Mesenteric fat pad (tissue), 1 donor: ENCODE measurements around the gene POLR3G. TPM values are rescaled to one million over a fixed set of nuclear protein-coding genes. Genes with fewer than 3 reads are reported as not detected.

ENCODE experiments used
- DNase-seq: peaks from one replicate; pipeline ENCODE4 v3.0.0-alpha.2; 2020; ENCODE audit warnings: low spot score
- total RNA-seq: library from RNA; stranded (reverse); fragmentation: NEBNext Ultra II Directional; extraction: Animal tissue kit (Norgen Biotek cat#: 25700); gene quantifications from one replicate; pipeline ENCODE4 v1.2.1, GENCODE V29; 2021
- donor health status: DM: yes; HTN: yes; CAD: no.

POLR3G gene
- total RNA-seq, 1 donor from 2014 or later: 1.7 TPM

- no peak for DNase-seq
Observed at GRCh38 chr5:90550963-90551362, 76.3 kb downstream of the POLR3G start.

DNA sequence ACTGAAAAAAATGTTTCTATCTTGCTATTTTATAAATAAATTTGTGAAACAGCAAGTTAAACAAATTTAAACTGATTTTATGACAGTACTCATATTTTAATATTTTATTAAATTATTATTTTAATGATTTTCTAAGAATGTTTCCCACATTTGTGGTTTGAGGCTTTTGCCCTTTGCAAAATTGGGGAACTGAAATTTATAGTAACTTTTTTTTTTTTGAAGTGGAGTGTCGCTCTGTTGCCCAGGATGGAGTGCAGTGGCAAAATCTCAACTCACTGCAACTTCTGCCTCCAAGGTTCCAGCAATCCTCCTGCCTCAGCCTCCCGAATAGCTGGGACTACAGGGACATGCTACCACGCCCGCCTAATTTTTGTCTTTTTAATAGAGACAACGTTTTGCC is 76.7 kb downstream of the POLR3G start:
- no peak for DNase-seq

- no peak for DNase-seq
Observed at GRCh38 chr5:90553711-90554110, 79.0 kb downstream of the POLR3G start.

DNA sequence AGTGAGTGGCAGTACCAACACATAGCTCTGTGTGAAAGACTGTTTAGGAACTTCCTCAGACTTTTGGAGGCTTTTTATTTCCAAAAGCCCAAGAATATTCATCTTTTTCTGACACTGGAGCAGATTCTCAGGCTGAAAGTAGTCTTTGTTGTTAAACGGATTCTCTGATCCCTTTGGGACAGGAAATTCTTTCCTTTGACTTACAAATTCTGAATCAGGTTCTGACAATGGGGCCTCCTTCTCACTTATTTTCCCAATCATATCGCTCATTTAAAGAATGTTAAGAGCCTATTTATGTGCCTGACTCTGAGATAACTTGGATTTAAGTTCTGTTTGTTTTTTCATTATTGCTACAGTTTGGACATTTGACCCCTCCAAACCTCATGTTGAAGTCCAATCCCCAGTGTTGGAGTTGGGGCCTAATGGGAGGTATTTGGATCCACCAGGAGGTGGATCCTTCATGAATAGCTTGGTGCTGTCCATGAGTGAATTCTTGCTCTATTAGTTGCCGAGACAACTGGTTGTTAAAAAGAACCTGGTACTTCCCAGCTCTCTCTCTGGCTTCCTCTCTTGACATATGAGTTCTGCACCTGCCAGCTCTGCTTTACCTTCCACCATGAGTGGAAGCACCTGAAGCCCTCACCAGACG is 79.8 kb downstream of the POLR3G start:
- DNase-seq: no peak

GRCh38 chr5:90555666-90556065 is 81.0 kb downstream of the POLR3G start:
- DNase-seq: no peak

GRCh38 chr5:90557391-90557790 is 82.7 kb downstream of the POLR3G start:
- no peak for DNase-seq

DNA sequence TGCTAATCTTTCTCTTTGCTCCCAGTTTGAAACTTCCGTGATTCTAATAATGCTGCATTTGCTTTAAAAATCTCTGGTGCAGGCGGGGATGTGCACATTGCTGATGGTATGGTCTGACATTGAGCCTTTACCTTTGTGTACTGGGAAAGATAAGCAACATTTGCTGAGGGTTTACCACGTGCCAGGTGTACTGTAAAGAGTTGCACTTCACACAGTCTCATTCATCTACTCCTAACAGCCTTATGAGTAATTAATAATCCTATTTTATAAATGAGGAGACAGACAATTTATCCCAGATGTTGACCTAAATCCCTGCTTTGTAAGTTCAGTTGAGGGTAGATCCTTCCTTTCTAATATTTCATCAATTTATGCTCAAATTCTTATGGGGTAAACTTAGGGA is 83.2 kb downstream of the POLR3G start:
- no peak for DNase-seq

DNA sequence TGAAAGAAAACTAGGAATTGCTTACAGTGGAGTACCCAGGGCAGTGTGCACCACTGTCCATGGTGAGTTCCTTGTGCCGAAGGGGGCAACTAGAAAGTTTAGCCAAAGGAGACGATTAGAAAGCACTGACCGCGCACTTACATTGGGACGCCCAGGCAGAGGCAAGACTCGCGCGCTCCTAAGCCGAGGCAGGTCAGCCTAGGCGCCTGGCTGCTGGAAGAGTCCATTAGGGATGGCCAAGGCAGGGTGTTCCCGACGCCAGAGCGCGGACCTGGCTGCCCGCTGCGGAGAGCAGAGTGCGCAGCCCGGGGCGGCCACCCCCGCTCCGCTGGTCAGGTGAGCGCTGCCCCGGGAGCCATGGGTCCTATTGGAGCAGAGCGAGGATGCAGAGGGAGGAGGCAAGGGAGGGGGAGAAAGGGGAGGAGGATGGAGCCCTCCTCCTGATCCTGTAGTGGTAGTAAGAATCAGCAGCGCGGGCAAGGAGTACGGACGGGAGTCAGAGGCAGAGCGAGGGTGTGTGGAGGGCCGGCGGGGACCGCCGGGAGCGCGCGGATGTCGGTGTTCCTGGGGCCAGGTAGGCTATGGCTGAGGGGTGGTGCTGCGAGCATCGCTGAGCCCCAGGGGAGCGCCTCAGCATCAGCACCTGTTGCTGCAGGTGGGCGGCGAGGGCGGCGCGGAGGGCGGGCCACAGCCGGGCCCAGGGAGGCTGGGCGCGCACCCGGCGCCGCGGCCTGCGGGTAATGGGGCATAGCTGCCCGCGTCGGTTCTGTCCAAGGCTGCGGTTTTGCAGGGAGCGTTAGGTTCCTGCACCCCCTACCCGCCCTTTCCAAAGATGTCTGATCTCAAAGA is 83.9 kb downstream of the POLR3G start, which contains the start of gene ADGRV1:
TSS of gene ADGRV1 (plus strand) at position 454 of the 849 bp plus-strand sequence. CDS start at position 553, 99 bp downstream.
- DNase-seq: no peak

DNA sequence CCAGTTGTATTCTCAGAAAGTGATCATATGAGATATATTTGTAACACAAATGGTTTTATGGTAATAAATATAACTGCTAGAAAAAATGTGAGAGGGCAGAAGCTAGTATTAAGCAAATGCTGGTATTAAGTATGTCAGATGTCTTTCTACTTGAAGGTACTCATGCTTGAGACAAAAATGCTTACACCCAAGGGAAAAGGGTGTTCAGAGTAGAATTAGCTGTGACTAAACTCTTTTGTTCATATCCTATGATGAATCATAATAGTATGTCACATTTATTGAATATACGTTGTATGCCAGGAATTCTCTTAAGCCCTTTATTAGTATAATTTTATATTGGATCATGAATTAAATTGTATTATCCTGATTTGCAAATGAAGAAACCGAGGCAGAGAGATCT is 86.1 kb downstream of the POLR3G start:
- no peak for DNase-seq

GRCh38 chr5:90561766-90562165 is 87.1 kb downstream of the POLR3G start:
- DNase-seq: no peak

- no peak for DNase-seq
Observed at GRCh38 chr5:90562341-90562740, 87.7 kb downstream of the POLR3G start.

- DNase-seq: no peak
Observed at GRCh38 chr5:90563108-90563507, 88.4 kb downstream of the POLR3G start.

Other genes with a start within 250 kb of the POLR3G start
- gene CETN3, start 65.1 kb upstream of the POLR3G start, total RNA-seq: 9.8 TPM
- 3.7 TPM for gene MBLAC2, start 93 bp upstream of the POLR3G start, total RNA-seq
- gene LYSMD3, start 54.7 kb downstream of the POLR3G start, total RNA-seq: 20.1 TPM
- 0.16 TPM for gene ADGRV1, start 83.9 kb downstream of the POLR3G start, total RNA-seq